ENCODE data around the gene KLHL3.

GRCh38 chr5:137612576-137612975 is 123.3 kb downstream of the KLHL3 start:
- TF ChIP-seq POLR2A (IDR thresholded peaks at IDR 0.05) (no peak), CTCF (IDR thresholded peaks at IDR 0.05) (no peak)
